Neural progenitor cell (in vitro differentiated cells): ENCODE results near the gene PLCL1. TPM values are rescaled to one million over a fixed set of nuclear protein-coding genes. Genes with fewer than 3 reads are reported as not detected.

Experiments
- DNase-seq: peaks from one replicate; pipeline ENCODE4 v3.0.0-alpha.2; 2016; ENCODE audit warnings: low spot score
- H2AFZ ChIP-seq: fragments of 200-600 bp; sonication (generic); replicated peaks from 2 replicates; pipeline ENCODE4 v1.6.1; 2016; ENCODE audit warnings: antibody characterized with exemption
- H3F3A ChIP-seq: fragments of 200-600 bp; sonication (generic); 2 replicates; pipeline ENCODE4 v1.6.1; 2016; ENCODE audit warnings: antibody characterized with exemption, low read depth
- H3K27ac ChIP-seq: fragments of 200-600 bp; sonication (generic); 2 replicates; pipeline ENCODE4 v1.5.1; 2016; ENCODE audit warnings: mild to moderate bottlenecking
- H3K27me3 ChIP-seq: fragments of 200-600 bp; sonication (generic); 2 replicates; pipeline ENCODE4 v1.6.1; 2016; ENCODE audit warnings: mild to moderate bottlenecking, moderate library complexity
- H3K36me3 ChIP-seq: fragments of 200-600 bp; sonication (generic); 2 replicates; pipeline ENCODE4 v1.5.1; 2016
- H3K4me1 ChIP-seq: fragments of 200-600 bp; sonication (generic); 2 replicates; pipeline ENCODE4 v1.6.1; 2016; ENCODE audit warnings: mixed run types
- H3K4me2 ChIP-seq: fragments of 200-600 bp; sonication (generic); 2 replicates; pipeline ENCODE4 v1.6.1; 2016
- H3K4me3 ChIP-seq: fragments of 200-600 bp; sonication (generic); 2 replicates; pipeline ENCODE4 v1.5.1; 2016
- H3K79me2 ChIP-seq: fragments of 200-600 bp; sonication (generic); 2 replicates; pipeline ENCODE4 v1.6.1; 2016; ENCODE audit warnings: low read depth
- H3K9ac ChIP-seq: fragments of 200-600 bp; sonication (generic); 2 replicates; pipeline ENCODE4 v1.6.1; 2016
- H3K9me3 ChIP-seq: fragments of 200-600 bp; sonication (generic); 2 replicates; pipeline ENCODE4 v1.5.1; 2016; ENCODE audit warnings: low read depth
- H4K20me1 ChIP-seq: fragments of 200-600 bp; sonication (generic); 2 replicates; pipeline ENCODE4 v1.6.1; 2016; ENCODE audit warnings: low read depth
- H3K27ac Mint-ChIP-seq: 3 replicates; pipeline ENCODE4 v1.8.0; 2021; ENCODE audit warnings: mixed read lengths
- H3K27me3 Mint-ChIP-seq: 2 replicates; pipeline ENCODE4 v1.8.0; 2022; ENCODE audit warnings: low read depth, mild to moderate bottlenecking, inconsistent platforms, moderate library complexity, mixed read lengths; ENCODE audit not compliant: insufficient read depth
- H3K36me3 Mint-ChIP-seq: 3 replicates; pipeline ENCODE4 v1.8.0; 2021; ENCODE audit warnings: mixed read lengths
- H3K4me1 Mint-ChIP-seq: 3 replicates; pipeline ENCODE4 v1.8.0; 2021; ENCODE audit warnings: mixed read lengths
- H3K4me3 Mint-ChIP-seq: 3 replicates; pipeline ENCODE4 v1.8.0; 2021; ENCODE audit warnings: mild to moderate bottlenecking, moderate library complexity, mixed read lengths
- H3K9me3 Mint-ChIP-seq: 3 replicates; pipeline ENCODE4 v1.8.0; 2020; ENCODE audit warnings: mixed read lengths
- EZH2 ChIP-seq: fragments of 200-600 bp; sonication (generic); IDR thresholded peaks from 2 replicates; pipeline ENCODE4 v1.6.1; 2017; ENCODE audit warnings: antibody characterized with exemption, mild to moderate bottlenecking, moderate library complexity
- EZH2phosphoT487 ChIP-seq: fragments of 200-600 bp; sonication (generic); IDR thresholded peaks from 2 replicates; pipeline ENCODE4 v1.6.1; 2017; ENCODE audit warnings: antibody characterized with exemption
- total RNA-seq: library from RNA; depleted of rRNA; stranded (reverse); fragments of >200 nt; gene quantifications from 2 replicates; pipeline ENCODE4 v1.2.3, GENCODE V29; 2015; ENCODE audit warnings: low replicate concordance
- TF ChIP-seq, protein P1 (sequence below): fragments of 200-600 bp; sonication (generic); IDR thresholded peaks from 2 replicates; pipeline ENCODE4 v1.5.1; 2017; ENCODE audit warnings: antibody characterized with exemption, mild to moderate bottlenecking

The PLCL1 gene
- total RNA-seq, 1 donor from 2014 or later: 0.41 TPM

DNA sequence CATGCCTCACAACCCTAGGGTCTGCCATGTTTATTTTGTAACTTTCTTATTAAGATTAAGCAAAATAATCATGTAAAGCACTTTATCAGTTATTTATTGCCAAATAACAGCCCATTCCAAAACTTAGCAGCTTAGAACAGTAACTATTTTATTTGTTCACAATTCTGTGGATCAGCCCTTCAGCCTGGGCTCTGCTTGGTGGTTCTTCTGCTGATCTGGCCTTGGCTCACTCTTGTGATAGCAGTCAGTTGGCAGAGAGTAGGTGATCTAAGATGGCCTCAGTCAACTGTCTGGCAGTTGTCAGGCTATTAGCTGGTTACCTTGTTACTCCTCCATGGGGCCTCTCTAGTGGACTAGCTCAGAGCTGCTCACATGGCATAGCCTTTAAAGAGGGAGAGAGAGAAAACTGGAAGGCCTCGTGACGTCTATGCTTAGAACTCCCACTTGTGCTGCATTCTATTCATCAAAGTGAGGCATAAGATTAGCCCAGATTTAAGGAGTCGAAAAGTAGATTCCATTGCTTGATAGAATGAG lies 54.3 kb downstream of the PLCL1 start:
- Mint-ChIP-seq H3K4me3 (no peak overlapping the region), H3K4me1 (no peaks in the 10 kb centered on the region), H3K36me3 (no peaks in the 10 kb centered on the region), H3K9me3 (no peaks in the 10 kb centered on the region), H3K27me3 (peaks cover 3% of the 10 kb centered on the region), H3K27ac (no peak overlapping the region)
- no peak overlapping the region for H3K9ac ChIP-seq
- no peaks in the 10 kb centered on the region for H3K36me3 ChIP-seq
- H3K4me1 ChIP-seq: no peaks in the 10 kb centered on the region
- H3F3A ChIP-seq: no peaks in the 10 kb centered on the region
- no peak overlapping the region for H2AFZ ChIP-seq
- DNase-seq: no peak
- no peak overlapping the region for H3K27ac ChIP-seq
- no peaks in the 10 kb centered on the region for H3K27me3 ChIP-seq
- no peaks in the 10 kb centered on the region for H3K9me3 ChIP-seq
- TF ChIP-seq EZH2 (no peak), EZH2phosphoT487 (no peak)
- no peaks in the 10 kb centered on the region for H4K20me1 ChIP-seq
- no peak overlapping the region for H3K4me2 ChIP-seq
- H3K79me2 ChIP-seq: no peaks in the 10 kb centered on the region
- no peak overlapping the region for H3K4me3 ChIP-seq

DNA sequence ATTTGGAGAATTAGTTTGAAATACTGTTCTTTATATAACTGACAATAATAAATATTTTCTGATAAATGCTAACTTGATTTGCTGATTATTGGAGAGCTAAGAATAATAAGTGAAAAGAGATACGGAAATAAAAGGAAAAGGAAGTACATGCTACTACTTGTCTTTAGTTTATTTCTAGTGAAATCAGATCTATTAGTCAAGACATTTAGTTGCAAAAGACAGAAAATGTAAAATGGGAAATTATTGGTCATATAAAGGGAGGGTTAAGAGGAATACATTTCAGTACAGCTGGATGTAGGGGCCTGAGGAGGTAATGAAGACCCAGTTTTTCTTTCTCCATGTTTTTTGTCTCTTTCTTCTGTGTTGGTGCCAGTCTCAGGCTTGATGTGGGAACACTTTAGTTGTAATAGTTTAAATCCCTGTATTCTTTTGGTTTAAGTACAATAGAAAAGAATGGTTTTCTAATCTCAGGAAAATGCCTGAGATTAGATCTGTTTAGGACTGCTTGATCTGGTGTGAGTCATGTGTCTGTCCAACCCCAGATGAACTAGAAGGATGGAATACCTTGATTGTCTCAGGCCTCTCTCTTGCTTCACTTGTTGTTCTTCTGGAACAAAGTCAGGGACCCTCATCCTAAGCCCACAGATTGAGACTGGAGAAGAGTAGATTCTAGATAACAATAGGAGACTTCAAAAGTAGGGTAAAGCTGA lies 58.0 kb downstream of the PLCL1 start:
- H3K4me1 Mint-ChIP-seq: no peaks in the 10 kb centered on the region
- H4K20me1 ChIP-seq: no peaks in the 10 kb centered on the region
- no peaks in the 10 kb centered on the region for H3K79me2 ChIP-seq
- no peak for DNase-seq
- H3K27me3 Mint-ChIP-seq: peaks cover 3% of the 10 kb centered on the region
- no peaks in the 10 kb centered on the region for H3K4me1 ChIP-seq
- no peaks in the 10 kb centered on the region for H3K9me3 ChIP-seq
- TF ChIP-seq EZH2phosphoT487 (no peak), EZH2 (no peak)
- TF ChIP-seq, protein P1, sequence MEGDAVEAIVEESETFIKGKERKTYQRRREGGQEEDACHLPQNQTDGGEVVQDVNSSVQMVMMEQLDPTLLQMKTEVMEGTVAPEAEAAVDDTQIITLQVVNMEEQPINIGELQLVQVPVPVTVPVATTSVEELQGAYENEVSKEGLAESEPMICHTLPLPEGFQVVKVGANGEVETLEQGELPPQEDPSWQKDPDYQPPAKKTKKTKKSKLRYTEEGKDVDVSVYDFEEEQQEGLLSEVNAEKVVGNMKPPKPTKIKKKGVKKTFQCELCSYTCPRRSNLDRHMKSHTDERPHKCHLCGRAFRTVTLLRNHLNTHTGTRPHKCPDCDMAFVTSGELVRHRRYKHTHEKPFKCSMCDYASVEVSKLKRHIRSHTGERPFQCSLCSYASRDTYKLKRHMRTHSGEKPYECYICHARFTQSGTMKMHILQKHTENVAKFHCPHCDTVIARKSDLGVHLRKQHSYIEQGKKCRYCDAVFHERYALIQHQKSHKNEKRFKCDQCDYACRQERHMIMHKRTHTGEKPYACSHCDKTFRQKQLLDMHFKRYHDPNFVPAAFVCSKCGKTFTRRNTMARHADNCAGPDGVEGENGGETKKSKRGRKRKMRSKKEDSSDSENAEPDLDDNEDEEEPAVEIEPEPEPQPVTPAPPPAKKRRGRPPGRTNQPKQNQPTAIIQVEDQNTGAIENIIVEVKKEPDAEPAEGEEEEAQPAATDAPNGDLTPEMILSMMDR: no peak
- no peaks in the 10 kb centered on the region for H3F3A ChIP-seq
- H3K4me3 ChIP-seq: no peak overlapping the region
- H3K27ac Mint-ChIP-seq: no peak overlapping the region
- H3K27ac ChIP-seq: no peak overlapping the region
- no peaks in the 10 kb centered on the region for H3K9me3 Mint-ChIP-seq
- H3K36me3 Mint-ChIP-seq: no peaks in the 10 kb centered on the region
- no peaks in the 10 kb centered on the region for H3K27me3 ChIP-seq
- H3K36me3 ChIP-seq: no peaks in the 10 kb centered on the region
- no peak overlapping the region for H3K4me3 Mint-ChIP-seq
- no peak overlapping the region for H2AFZ ChIP-seq
- H3K9ac ChIP-seq: no peak overlapping the region
- no peak overlapping the region for H3K4me2 ChIP-seq

- no peak overlapping the region for H3K4me3 ChIP-seq
- no peak overlapping the region for H2AFZ ChIP-seq
- Mint-ChIP-seq H3K4me3 (no peak overlapping the region), H3K27ac (no peak overlapping the region), H3K9me3 (no peaks in the 10 kb centered on the region), H3K4me1 (no peaks in the 10 kb centered on the region), H3K36me3 (no peaks in the 10 kb centered on the region), H3K27me3 (peaks cover 3% of the 10 kb centered on the region)
- no peak overlapping the region for H3K4me2 ChIP-seq
- H3K9me3 ChIP-seq: no peaks in the 10 kb centered on the region
- TF ChIP-seq EZH2 (no peak), EZH2phosphoT487 (no peak)
- TF ChIP-seq, protein P1: no peak
- no peak for DNase-seq
- H3K79me2 ChIP-seq: no peaks in the 10 kb centered on the region
- H3K27me3 ChIP-seq: no peaks in the 10 kb centered on the region
- H3K4me1 ChIP-seq: no peaks in the 10 kb centered on the region
- no peaks in the 10 kb centered on the region for H3K36me3 ChIP-seq
- H3K9ac ChIP-seq: no peak overlapping the region
- no peak overlapping the region for H3K27ac ChIP-seq
- no peaks in the 10 kb centered on the region for H3F3A ChIP-seq
- H4K20me1 ChIP-seq: no peaks in the 10 kb centered on the region
Observed at GRCh38 chr2:197863744-197864143, 59.4 kb downstream of the PLCL1 start.

- Mint-ChIP-seq H3K27ac (no peak overlapping the region), H3K4me3 (no peak overlapping the region)
- no peak for DNase-seq
Observed at GRCh38 chr2:197866455-197866854, 62.1 kb downstream of the PLCL1 start.

More at GRCh38 chr2:197866455-197866854, 62.1 kb downstream of the PLCL1 start:
- no peaks in the 10 kb centered on the region for H3F3A ChIP-seq
- no peaks in the 10 kb centered on the region for H3K9me3 ChIP-seq
- no peaks in the 10 kb centered on the region for H3K79me2 ChIP-seq
- Mint-ChIP-seq H3K36me3 (no peaks in the 10 kb centered on the region), H3K27me3 (no peaks in the 10 kb centered on the region), H3K9me3 (no peaks in the 10 kb centered on the region), H3K4me1 (no peaks in the 10 kb centered on the region)
- H4K20me1 ChIP-seq: no peaks in the 10 kb centered on the region
- no peak for TF ChIP-seq EZH2
- TF ChIP-seq, protein P1: no peak
- TF ChIP-seq EZH2phosphoT487: no peak
- no peak overlapping the region for H3K4me3 ChIP-seq
- no peak overlapping the region for H3K4me2 ChIP-seq
- no peaks in the 10 kb centered on the region for H3K27me3 ChIP-seq
- no peak overlapping the region for H3K27ac ChIP-seq
- no peaks in the 10 kb centered on the region for H3K4me1 ChIP-seq
- no peak overlapping the region for H2AFZ ChIP-seq
- no peak overlapping the region for H3K9ac ChIP-seq
- H3K36me3 ChIP-seq: no peaks in the 10 kb centered on the region
